Middle frontal gyrus (tissue), 1 donor: Measurements from ENCODE around the gene CEP128.

Source experiments
- DNase-seq: peaks from one replicate; pipeline ENCODE4 v3.0.0-alpha.2; 2015; ENCODE audit warnings: low spot score; ENCODE audit errors: extremely low spot score

The CEP128 gene

DNA sequence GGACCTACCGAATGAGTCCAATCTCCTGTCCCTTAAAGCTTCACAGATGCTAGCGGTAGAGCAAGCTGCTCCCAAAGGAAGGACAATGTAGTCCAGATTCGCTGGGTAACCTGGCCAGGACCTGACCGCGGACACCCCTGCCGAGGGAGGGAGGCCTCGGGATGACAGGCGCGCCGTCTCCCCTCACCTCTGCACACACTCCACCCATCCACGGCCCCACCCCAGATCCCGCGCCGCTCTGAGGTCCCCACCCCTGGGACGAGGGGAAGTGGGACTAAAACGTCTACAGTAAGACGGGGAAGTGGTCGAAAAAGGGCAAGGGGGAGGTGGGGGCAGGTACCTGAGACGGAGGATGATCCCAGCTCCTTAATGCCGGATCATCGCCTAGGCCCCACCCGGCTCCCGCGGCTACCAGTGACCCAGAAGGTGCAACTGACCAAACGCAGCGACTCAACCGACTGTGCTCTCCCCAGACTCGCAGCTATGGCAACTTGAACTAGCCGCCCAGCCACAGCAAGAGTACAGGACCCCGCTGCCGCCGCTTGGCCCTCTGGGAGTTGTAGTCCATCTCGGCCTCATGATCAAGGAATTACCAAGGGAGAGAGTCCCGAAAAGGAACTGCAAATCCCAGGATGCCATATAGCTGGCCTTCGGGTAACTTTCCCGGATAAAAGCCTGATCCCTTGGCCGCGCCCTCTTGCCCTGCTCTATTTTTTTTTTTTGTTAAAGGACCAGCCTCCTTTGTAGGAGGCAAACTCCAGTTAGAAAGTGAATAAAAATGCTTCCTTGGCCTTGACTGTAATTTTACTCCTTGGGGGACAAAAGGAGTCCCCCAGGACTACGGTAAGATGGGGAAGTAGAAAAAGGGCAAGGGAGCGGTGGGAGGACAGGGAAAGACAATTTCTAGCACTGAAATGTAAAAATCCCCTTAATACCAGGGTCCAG, at the start of gene CEP128:
Gene CEP128, minus strand, starts transcription at position 498 of the 945 bp plus-strand sequence.
- DNase-seq: peak; percentile 93

DNA sequence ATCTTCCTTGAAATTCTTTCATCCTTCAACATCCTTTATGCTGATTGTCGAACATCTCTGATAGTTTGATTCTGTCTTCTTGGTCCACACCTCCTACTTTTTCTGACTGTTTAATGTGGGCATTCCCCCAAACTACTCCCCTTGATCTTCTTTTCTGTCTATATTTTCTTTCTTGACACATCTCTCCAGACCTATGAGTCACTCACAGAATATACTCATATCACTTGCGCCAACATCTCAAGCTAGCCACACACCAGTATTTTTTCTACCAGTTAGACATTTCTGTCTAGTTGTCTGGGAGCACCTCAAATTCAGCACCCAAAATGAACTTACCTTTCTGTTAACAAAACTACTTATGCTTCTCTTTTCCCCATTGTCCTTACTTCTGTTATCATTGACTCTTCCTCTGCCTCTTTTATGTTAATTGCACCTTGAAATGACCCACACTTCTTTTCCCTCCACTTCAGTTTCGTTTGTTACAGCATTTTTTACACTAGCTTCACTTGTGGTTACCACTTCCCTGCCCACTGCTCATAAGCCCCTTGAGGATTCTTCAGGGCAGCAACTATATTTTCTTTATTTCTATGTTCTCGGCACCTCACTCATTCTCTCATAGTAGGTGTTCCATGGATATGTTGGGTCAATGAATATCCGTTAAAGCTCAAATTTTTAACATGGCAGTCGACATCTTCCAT, 47.3 kb upstream of the CEP128 start:
- no peak for DNase-seq

DNA sequence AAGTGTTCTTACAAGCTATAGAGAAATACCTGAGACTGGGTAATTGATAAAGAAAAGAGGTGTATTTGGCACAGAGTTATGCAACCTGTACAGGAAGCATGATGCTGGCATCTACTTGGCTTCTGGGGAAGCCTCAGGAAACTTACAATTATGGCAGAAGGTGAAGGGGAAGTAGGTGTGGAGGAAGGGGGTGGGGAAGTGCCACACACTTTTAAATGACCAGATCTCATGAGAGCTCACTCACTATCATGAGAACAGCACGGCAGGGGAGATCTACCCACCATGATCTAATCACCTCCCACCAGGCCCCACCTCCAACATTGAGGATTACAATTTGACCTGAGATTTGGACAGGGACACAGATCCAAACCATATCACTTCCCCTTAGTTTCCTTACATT, 46.7 kb upstream of the CEP128 start:
- DNase-seq: no peak

DNA sequence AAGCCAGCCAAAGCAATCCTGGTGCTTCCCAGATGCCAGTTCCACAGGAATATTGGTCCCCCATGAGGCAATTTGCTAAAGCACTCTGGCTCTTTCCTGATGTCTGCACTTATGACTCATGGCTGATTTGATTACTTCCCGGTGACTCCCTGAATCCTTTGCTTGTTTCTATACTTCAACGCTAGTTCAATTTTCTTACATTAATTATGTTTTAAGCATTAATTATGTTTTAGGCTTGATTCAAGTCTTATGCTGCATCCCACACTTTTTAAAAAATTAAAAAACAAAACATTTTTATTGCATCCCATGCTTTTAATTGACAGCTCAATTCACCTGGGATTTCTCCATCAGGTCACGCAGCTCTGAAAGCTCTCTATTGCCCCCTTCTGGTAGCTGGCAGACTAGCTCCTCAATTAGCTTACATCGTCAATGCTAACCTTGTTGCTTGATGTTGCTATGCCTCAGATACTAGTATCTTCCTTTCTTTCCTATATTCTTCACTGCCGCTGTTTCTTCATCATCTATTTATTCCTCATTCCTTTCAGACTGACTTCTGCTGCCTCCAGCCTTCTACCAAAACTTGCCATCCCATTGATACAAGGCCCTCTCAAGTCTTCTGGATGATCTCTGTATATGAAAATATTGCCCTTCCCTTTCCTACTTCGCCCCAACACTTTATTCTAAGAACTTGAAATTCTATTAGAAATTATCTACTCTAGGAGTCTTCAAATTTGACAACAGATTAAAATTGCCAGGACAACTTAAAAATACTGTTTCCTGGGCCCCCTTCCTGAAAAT, 45.9 kb upstream of the CEP128 start:
- no peak for DNase-seq

DNA sequence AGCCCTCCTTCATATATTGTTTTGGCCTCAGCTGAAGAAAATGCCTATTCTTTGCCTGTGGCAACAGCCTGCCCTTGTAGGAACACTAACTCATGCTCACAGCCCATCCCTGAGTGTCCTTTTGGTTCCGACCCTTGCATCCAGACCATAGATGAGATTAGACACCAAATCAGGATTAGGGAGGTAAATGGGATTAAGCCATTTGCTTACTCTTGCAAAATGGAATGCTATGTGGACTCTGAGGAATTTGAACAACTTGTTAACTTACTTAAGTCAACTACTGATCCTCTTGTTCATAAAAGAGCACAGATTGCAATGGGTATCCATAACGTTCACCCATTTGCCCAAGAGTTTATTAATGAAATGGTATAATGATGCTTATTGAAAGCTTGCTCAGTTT, 41.2 kb upstream of the CEP128 start:
- no peak for DNase-seq

DNA sequence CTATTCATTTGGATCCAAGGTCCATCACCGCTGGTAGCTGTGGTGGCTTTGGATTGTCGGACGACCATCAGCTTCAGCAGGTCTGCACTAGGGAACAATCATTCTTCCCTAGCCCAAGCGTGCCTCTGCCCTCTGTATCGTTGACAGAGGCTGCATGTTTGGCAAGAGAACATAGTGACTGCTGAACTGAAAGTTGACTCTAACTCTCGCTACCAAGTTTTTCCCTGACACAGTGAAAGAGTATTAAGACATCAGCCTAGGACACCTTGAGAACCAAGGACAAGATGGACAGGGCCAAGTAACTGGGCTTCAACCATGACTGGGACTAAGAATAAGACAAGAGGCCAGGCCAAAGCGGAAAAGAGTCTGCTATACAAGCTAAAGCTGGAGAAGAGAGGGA, 40.1 kb upstream of the CEP128 start:
- no peak for DNase-seq

DNA sequence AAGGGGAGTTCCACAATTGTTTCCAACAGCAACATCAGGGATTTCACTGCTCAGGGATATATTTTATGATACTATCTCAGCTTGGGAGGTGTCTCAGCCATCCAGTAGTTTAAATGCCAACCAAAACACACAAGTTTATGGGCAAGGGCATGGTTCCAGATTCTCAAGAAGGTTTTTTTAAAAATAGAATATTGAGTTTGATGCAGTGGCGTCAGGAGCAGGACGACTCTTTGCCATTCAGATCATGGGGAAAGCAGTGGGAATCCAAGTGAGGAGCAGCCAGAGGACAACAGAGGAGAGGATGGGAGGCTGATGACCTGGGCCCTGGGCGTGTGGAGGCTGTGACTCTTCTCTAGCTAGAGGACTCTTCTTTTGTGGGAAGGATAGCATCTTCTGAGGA, 39.6 kb upstream of the CEP128 start:
- DNase-seq: no peak

DNA sequence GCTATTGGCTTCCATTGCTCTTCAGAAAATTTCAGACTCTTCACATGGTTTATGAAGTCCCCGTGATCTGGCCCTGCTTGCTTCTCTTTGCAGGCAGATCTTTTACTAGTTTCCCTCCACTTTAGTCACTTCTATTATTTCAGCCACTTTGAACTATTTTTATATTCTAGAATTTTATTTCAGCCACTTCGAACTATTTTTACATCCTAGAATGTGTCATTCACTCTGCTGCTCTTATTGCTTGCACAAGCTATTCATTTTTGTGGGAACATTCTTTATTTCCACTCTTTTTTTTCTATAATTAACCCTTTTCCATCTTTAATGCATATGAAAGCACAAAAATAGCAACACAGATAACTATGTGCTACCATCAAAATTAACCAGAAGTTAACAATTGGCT, 38.4 kb upstream of the CEP128 start:
- no peak for DNase-seq

DNA sequence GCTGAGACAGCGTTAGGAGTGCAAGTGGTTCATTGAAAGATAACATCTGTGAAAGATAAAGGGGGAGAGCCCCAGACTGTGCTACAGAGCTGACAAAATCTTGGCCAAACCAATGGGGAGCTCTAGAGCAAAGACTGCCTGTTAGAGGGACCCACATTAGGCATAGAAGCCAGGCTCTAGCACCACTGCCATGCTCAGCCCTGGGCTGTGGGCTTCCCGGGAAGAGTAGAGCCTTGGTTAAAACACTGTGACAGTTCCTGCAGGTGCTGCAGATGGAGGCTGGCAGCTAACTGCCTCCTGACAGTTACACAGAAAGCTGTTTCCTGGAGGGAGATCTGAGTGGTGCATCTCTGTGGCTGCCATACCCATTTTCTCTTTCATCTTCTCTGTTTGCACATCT, 36.9 kb upstream of the CEP128 start:
- DNase-seq: no peak

DNA sequence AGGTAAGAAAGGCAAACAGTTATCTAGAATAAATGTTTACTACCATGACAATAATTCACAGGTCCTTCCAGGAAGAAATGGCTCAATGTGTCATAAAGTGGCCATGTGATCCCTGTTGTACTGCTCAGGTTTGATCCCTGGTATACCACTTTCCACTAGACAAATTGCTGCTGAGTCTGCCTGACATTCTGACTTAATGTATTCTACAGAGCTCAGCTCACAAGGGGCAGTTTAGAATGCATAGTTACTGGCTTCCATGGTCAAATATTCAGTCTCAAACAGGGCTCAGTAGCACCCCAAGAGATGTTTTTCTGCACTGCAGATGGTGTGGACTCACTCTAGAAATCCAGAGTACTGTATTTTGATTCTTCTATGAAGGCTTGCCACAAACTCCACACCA, 35.7 kb upstream of the CEP128 start:
- DNase-seq: no peak

DNA sequence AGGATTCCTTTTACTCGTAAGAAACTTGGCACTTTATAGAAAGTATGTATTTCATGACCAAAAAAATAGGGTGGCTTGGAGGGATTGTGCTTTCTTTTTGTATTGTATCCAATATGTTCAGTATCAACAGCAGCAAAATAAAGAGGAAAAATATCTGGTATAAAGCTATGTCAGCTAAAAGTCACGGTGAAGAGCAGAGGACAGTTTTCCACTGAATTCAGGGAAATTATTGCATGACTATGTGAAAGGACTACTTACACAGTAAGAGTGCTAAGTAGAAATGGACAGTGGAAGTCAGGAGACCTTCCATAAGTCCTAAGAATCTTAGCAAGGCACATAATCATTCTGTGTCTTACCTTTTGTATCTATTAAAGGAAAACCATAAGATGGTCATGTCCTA, 33.1 kb upstream of the CEP128 start:
- no peak for DNase-seq

DNA sequence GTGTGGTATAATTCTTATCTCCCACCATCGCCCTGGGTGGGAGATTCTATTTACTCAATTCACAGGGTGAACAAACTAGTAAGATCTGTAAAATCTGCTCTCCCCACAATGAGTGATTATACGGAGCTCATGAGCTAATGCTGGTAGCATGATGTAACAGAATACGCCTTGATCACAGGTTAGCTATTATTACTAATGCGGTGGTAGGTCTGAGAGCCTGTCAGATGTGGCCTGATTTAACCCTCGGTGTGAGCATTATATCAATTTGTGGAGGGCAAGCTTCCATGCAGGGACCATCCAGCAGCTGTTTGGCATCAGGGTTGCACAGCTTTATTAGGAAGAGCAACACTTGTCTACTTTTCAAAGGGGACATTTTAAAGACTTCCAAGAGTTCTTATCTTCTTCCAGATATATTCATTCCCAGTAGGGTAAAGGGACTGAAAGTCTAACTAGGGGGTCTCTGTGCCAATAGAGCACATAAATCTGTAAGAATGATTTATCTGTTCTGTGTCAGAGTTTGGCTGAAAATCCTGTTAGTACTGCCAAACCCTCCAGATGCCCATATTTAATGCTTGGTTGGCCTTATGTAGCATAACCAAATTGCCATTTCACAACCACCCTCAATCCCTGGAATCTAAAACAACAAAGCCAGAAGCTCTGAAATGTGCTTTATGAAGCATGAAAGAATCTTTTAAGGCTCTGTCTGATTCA, 32.5 kb upstream of the CEP128 start:
- no peak for DNase-seq

DNA sequence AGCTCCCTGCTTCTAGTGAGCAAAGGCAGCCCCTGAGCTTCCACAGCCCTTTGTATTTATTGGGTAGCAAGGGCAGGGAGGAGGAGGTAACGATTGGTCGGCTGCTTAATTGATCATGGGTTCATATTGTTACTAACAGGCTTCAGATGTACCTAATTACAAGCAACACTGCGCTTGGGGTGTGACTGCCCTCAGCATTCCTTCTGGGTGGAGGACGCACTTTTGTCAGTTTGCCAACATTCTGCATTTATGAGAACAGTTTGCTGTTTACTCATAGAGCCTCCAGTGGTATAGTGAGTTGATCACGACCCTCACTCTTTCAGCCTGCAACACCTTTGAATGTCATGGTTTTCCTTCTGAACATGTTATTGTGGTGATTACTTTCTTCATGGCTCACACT, 23.5 kb upstream of the CEP128 start:
- no peak for DNase-seq

DNA sequence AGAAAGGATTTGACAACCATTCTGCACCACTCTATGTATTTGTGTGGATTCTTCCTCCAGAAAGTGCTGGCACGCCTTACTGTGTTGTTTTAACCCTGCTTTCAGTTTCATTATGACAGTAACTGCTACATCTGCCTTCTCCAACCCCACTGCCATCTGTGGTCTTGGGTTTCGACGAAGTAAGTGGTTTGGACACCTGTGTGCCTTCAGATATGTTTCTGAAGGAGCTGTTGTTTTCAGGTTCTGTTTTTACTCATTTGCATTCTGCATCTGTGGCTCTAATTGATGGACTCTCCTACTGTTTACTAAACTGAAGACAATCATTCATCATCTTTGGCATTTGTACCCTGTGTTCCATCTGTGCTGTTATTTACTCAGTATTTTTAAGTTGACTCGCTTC, 18.0 kb upstream of the CEP128 start:
- DNase-seq: no peak

DNA sequence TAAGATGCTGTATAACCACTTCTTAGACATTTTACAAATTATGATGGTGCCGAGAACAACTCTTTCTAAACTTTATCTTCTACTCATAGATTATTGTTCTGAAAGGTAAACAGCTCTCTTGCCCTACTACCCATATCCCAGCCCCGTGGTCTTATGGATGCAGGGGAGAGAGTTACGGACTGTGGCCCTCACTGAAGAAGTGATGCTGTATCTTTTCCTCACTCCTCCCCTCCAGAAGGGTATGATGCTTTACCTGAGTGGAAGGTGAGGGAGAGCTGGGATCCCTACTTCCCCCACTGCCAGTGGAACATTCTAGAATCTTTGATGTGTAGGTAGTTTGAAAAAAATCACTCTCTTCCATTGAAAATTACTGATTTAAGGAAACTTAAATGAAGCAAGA, 17.4 kb upstream of the CEP128 start:
- DNase-seq: no peak

DNA sequence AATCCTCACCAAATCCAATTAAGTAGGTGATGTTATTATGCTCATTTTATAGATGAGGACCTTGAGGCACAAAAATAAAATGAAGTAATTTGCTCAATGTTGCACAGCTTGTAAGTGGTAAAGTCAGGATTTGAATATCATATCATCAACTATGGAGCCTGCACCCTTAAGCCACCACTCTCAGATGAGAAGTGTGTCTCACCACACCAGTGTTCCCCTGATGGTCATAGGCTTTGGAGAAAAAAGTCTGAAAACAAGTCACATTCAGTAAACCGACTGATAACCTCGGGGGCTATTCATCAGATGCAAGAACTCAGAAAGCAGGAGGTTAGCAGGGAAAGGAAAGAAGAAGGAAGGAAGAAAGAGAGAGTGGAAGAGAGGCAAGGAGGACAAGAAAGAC, 16.7 kb upstream of the CEP128 start:
- DNase-seq: no peak

DNA sequence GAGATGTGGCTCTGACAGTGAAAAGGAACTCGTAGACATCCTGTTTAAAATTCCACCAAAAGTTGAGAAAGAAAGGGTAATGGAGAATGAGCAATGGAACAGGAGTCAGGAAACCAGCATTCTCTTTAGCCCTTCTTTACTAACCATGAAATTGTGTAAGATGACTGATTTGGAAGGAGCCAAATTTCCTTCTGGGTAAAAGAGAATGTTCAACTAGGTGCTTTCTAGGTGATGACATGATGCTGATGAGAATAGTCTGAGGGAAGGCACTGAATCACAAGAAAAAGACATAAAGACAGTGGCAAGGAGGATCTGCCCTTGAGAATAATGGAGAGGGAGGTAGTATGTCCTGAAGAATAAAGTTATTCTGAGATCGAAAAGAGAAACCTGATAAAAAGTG, 16.1 kb upstream of the CEP128 start:
- no peak for DNase-seq

DNA sequence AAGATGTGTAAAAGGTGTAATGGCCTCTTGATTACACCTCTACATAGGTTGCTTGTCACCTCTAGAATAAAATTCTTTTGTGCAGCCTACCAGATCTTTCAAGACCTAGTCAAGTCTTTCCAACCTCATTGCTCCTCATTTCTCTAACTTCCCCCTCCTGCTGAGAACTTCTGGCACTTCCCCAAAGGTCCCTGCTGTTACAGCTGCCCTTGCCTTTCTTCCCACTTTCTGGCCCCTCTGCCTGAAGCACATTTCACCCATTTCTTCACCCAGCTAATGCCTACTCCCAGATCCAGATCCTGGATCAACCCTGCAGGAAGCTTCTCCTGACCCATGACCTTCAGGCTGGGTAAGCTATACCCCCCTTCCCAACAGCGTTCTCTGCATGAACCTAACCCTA, 15.4 kb upstream of the CEP128 start:
- no peak for DNase-seq

DNA sequence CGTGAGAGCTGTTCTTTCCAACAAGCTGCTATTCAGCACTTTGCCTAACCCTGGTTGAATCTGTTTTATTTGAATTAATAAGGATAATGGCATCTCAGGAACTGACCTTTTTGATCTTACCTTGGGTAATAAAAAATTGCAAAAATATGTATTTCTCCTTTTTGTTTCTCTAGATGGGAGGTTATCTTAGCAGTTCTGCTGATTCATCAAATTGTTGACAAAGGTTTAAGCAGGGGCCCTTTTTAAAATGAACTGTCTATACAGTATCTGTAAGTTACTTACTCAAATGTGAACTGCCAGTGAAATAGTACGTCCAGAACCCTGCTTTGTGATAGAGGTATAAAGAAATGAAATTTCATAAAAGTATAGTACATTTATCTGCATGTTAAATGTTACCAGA, 14.6 kb upstream of the CEP128 start:
- DNase-seq: no peak

DNA sequence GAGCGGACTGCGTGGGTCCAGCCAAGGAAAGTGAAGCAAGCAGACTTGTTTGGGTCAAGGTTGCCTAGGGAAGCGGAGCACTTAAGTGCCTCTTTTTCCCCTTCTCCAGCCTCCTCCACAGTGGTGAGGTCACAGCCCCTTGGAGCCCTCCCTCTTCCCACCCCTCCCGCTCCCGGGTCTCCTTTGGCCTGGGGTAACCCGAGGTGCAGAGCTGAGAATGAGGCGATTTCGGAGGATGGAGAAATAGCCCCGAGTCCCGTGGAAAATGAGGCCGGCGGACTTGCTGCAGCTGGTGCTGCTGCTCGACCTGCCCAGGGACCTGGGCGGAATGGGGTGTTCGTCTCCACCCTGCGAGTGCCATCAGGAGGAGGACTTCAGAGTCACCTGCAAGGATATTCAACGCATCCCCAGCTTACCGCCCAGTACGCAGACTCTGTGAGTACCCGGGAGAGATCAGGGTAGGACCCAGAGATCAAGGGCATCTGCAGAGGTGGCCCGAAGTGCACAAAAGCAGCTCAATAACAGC, 13.9 kb upstream of the CEP128 start, which contains the start of gene TSHR:
Gene TSHR, plus strand, starts transcription at position 206 of the 526 bp plus-strand sequence. Its CDS starts 60 bp downstream, at position 266.
- DNase-seq: no peak
